HG03469 (cell line): Measurements from ENCODE around the gene PPT1.
A peak's percentile ranks its signal among the peaks of the same experiment; 100 is the strongest.
"Not testable (repeated sequence)": the region's sequence is repeated elsewhere in the genome, so short reads cannot be mapped to it uniquely, and the experiment has no call there.

Source experiments
- ATAC-seq: cut with Tn5 transposase; IDR thresholded peaks from one replicate; pipeline ENCODE4 v1.9.1; 2021; ENCODE audit warnings: mild to moderate bottlenecking, moderate library complexity, moderate number of reproducible peaks; ENCODE audit not compliant: unreplicated experiment

The PPT1 gene

GRCh38 chr1:40057310-40058030 lies 39.6 kb downstream of the PPT1 start:
- ATAC-seq: no peak

- ATAC-seq: no peak
Observed at GRCh38 chr1:40056519-40057309, 40.3 kb downstream of the PPT1 start.

GRCh38 chr1:40053138-40053887 lies 43.7 kb downstream of the PPT1 start:
- no peak for ATAC-seq

- ATAC-seq: no peak
Observed at GRCh38 chr1:40050863-40051262, 46.2 kb downstream of the PPT1 start.

GRCh38 chr1:40049725-40050124 lies 47.3 kb downstream of the PPT1 start:
- ATAC-seq: no peak

- no peak for ATAC-seq
Observed at GRCh38 chr1:40047769-40048168, 49.3 kb downstream of the PPT1 start.

- no peak for ATAC-seq
Observed at GRCh38 chr1:40047276-40047675, 49.8 kb downstream of the PPT1 start.

GRCh38 chr1:40045766-40046165 lies 51.3 kb downstream of the PPT1 start:
- no peak for ATAC-seq

GRCh38 chr1:40045182-40045581 lies 51.9 kb downstream of the PPT1 start:
- ATAC-seq: no peak

GRCh38 chr1:40044110-40044509 lies 52.9 kb downstream of the PPT1 start:
- ATAC-seq: no peak

GRCh38 chr1:40042341-40042740 lies 54.7 kb downstream of the PPT1 start:
- no peak for ATAC-seq

- ATAC-seq: no peak
Observed at GRCh38 chr1:40041466-40041838, 55.6 kb downstream of the PPT1 start.

GRCh38 chr1:40040511-40041465 lies 56.3 kb downstream of the PPT1 start, which contains the start of gene CAP1:
Gene CAP1 (plus strand): TSS chr1:40040729. CDS start chr1:40059347, 18,618 bp downstream.
- ATAC-seq: peak; percentile 61

GRCh38 chr1:40039757-40040510 lies 57.1 kb downstream of the PPT1 start:
- peak; percentile 26 for ATAC-seq

GRCh38 chr1:40039245-40039756 lies 57.8 kb downstream of the PPT1 start:
- ATAC-seq: no peak

GRCh38 chr1:40038697-40039096 lies 58.4 kb downstream of the PPT1 start:
- no peak for ATAC-seq

GRCh38 chr1:40037254-40037653 lies 59.8 kb downstream of the PPT1 start:
- ATAC-seq: not testable (repeated sequence)

- no peak for ATAC-seq
Observed at GRCh38 chr1:40036574-40036973, 60.5 kb downstream of the PPT1 start.

GRCh38 chr1:40034869-40035268 lies 62.2 kb downstream of the PPT1 start:
- ATAC-seq: no peak
